Activated naive CD4-positive, alpha-beta T cell treated with anti-CD3 and anti-CD28 coated beads, Interleukin-2, amount 50 U/mL, for 24 hours (primary cell): ENCODE data around the gene TRIM15.
"Not testable (repeated sequence)": the region's sequence is repeated elsewhere in the genome, so short reads cannot be mapped to it uniquely, and the experiment has no call there.

Experiments used
- H3K27ac Mint-ChIP-seq: one replicate; pipeline ENCODE4 v1.8.0; 2021; ENCODE audit warnings: mild to moderate bottlenecking, mixed read lengths
- H3K27me3 Mint-ChIP-seq: one replicate; pipeline ENCODE4 v1.8.0; 2021; ENCODE audit warnings: mixed read lengths
- H3K36me3 Mint-ChIP-seq: one replicate; pipeline ENCODE4 v1.8.0; 2021; ENCODE audit warnings: mixed read lengths
- H3K4me1 Mint-ChIP-seq: one replicate; pipeline ENCODE4 v1.8.0; 2021; ENCODE audit warnings: mixed read lengths
- H3K4me3 Mint-ChIP-seq: one replicate; pipeline ENCODE4 v1.8.0; 2021; ENCODE audit warnings: mild to moderate bottlenecking, mixed read lengths
- H3K9me3 Mint-ChIP-seq: one replicate; pipeline ENCODE4 v1.8.0; 2021; ENCODE audit warnings: mixed read lengths

The TRIM15 gene

GRCh38 chr6:30200551-30201281, 37.4 kb downstream of the TRIM15 start:
- Mint-ChIP-seq H3K4me3 (no peak overlapping the region), H3K27me3 (no peaks in the 10 kb centered on the region), H3K27ac (no peak overlapping the region), H3K9me3 (no peaks in the 10 kb centered on the region), H3K4me1 (peaks cover 37% of the 10 kb centered on the region), H3K36me3 (peaks cover 16% of the 10 kb centered on the region)

GRCh38 chr6:30202366-30202765, 39.0 kb downstream of the TRIM15 start:
- Mint-ChIP-seq H3K27me3 (no peaks in the 10 kb centered on the region), H3K4me3 (no peak overlapping the region), H3K4me1 (peaks cover 51% of the 10 kb centered on the region), H3K36me3 (peaks cover 10% of the 10 kb centered on the region), H3K27ac (no peak overlapping the region), H3K9me3 (no peaks in the 10 kb centered on the region)

- Mint-ChIP-seq H3K27ac (no peak overlapping the region), H3K36me3 (peaks cover 8% of the 10 kb centered on the region), H3K27me3 (no peaks in the 10 kb centered on the region), H3K4me1 (peaks cover 69% of the 10 kb centered on the region), H3K4me3 (no peak overlapping the region), H3K9me3 (no peaks in the 10 kb centered on the region)
These were observed 40.8 kb downstream of the TRIM15 start for GRCh38 chr6:30204116-30204515.

DNA sequence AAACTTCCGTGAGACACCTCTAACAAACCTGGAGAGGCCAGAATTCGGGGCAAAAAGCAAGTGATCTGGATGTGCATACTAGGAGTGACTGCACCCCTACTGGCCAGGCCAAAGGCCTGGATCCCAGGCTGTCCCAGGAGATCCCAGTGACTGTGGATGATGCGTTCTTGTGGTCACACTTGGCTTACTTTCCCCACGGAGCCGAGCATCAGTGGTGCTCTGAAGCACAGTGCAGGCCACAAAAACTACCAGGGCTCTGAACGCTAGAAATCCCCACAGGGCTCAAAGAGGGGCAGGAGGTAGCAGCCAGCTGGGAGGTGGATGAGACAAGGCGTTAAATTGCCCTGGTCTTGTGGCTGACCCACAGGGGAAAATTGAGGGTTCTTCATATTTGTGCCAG, 42.8 kb downstream of the TRIM15 start:
- Mint-ChIP-seq H3K27me3 (no peaks in the 10 kb centered on the region), H3K4me1 (peaks cover 77% of the 10 kb centered on the region), H3K36me3 (peaks cover 4% of the 10 kb centered on the region), H3K27ac (no peak overlapping the region), H3K9me3 (no peaks in the 10 kb centered on the region), H3K4me3 (no peak overlapping the region)

GRCh38 chr6:30206799-30207618, 43.7 kb downstream of the TRIM15 start:
- Mint-ChIP-seq H3K9me3 (no peaks in the 10 kb centered on the region), H3K4me1 (peaks cover 79% of the 10 kb centered on the region), H3K27ac (peak overlapping the region; percentile 27), H3K27me3 (no peaks in the 10 kb centered on the region), H3K4me3 (no peak overlapping the region), H3K36me3 (peaks cover 4% of the 10 kb centered on the region)

- H3K36me3 Mint-ChIP-seq = peaks cover 4% of the 10 kb centered on the region
- H3K27ac Mint-ChIP-seq = peak overlapping the region; percentile 27
- no peaks in the 10 kb centered on the region for H3K27me3 Mint-ChIP-seq
- no peak overlapping the region for H3K4me3 Mint-ChIP-seq
- H3K9me3 Mint-ChIP-seq = no peaks in the 10 kb centered on the region
- H3K4me1 Mint-ChIP-seq = peaks cover 79% of the 10 kb centered on the region
These were observed 44.4 kb downstream of the TRIM15 start for GRCh38 chr6:30207619-30208295.

DNA sequence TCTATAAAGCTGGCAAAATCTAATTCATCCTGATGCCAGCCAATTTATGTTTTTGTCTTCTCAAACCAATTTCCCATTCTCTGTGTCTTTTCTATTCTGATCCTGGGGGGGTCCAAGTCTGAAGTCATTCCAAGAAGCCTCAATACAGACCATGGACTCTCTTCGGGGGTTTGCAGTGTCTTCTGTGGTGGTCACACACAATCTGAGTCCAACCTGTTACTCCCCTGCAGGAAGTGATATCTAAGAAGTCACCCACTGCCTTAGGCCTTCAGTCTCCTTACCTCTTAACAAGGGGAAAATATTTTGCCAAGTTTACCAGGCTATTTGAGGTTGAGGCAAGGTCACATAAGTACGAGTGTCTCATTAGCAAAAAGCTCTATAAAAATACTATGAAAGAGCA, 48.0 kb downstream of the TRIM15 start:
- H3K4me3 Mint-ChIP-seq = peak overlapping the region; percentile 95

DNA sequence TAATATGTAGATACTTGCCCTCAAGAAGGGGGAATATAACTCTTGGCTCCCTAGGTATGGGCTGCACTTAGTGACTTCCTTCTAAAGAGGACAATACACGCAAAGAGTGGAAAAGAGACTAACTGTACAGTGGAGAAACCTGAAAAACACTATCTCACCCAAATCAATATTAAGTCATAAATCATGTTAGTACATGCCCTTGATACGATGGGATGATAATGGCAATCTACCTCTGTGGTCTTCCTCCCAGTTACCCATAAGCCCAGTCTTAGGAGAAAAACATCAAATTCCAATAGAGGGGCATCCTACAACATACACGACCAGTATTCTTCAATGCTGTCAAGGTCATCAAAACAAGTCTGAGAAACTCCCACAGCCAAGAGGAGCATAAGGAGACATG, 48.6 kb downstream of the TRIM15 start:
- Mint-ChIP-seq H3K27ac (peak overlapping the region; percentile 85), H3K36me3 (peaks cover 3% of the 10 kb centered on the region), H3K9me3 (no peaks in the 10 kb centered on the region), H3K4me1 (peaks cover 75% of the 10 kb centered on the region), H3K4me3 (peak overlapping the region; percentile 95), H3K27me3 (no peaks in the 10 kb centered on the region)

More for the DNA sequence above, 48.0 kb downstream of the TRIM15 start:
- H3K4me1 Mint-ChIP-seq = peaks cover 81% of the 10 kb centered on the region
- no peaks in the 10 kb centered on the region for H3K9me3 Mint-ChIP-seq
- peak overlapping the region; percentile 31 for H3K27ac Mint-ChIP-seq
- peaks cover 3% of the 10 kb centered on the region for H3K36me3 Mint-ChIP-seq
- H3K27me3 Mint-ChIP-seq = no peaks in the 10 kb centered on the region

- H3K27ac Mint-ChIP-seq = peak within 1 kb of the TSS; percentile 98
- H3K4me1 Mint-ChIP-seq = peaks cover 63% of the 10 kb centered on the region
- H3K36me3 Mint-ChIP-seq = peaks cover 3% of the 10 kb centered on the region
- H3K4me3 Mint-ChIP-seq = peak within 1 kb of the TSS; percentile 95
- no peaks in the 10 kb centered on the region for H3K9me3 Mint-ChIP-seq
- no peaks in the 10 kb centered on the region for H3K27me3 Mint-ChIP-seq
These were observed 49.7 kb downstream of the TRIM15 start, which contains the start of gene TRIM26 for GRCh38 chr6:30212865-30213666. Gene TRIM26 (minus strand): TSS chr6:30213406. CDS start chr6:30199103, 14,303 bp downstream.

DNA sequence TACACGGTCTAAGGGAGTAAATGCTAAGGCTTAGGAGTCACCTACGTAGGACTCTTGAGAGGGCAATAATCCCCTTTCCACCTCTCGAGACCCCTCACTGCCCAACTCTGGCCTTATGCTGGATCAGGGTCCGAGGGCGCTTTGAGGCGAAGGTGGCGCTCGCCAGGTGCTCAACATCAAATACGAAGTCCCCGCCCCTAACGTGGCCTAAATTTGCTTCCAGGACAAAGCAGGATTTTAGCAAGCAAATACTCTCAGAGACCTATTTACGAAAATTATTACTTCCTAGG, 50.3 kb downstream of the TRIM15 start:
- peaks cover 3% of the 10 kb centered on the region for H3K36me3 Mint-ChIP-seq
- H3K4me1 Mint-ChIP-seq = peaks cover 58% of the 10 kb centered on the region

GRCh38 chr6:30213957-30214656, 50.8 kb downstream of the TRIM15 start:
- Mint-ChIP-seq H3K36me3 (peaks cover 1% of the 10 kb centered on the region), H3K27ac (peak overlapping the region; percentile 98), H3K27me3 (no peaks in the 10 kb centered on the region), H3K4me3 (peak overlapping the region; percentile 95), H3K4me1 (peaks cover 55% of the 10 kb centered on the region), H3K9me3 (no peaks in the 10 kb centered on the region)

More for the DNA sequence above, 50.3 kb downstream of the TRIM15 start:
- H3K4me3 Mint-ChIP-seq = peak overlapping the region; percentile 95
- H3K27me3 Mint-ChIP-seq = no peaks in the 10 kb centered on the region
- H3K27ac Mint-ChIP-seq = peak overlapping the region; percentile 98
- no peaks in the 10 kb centered on the region for H3K9me3 Mint-ChIP-seq

GRCh38 chr6:30214657-30214982, 51.3 kb downstream of the TRIM15 start:
- peaks cover 1% of the 10 kb centered on the region for H3K36me3 Mint-ChIP-seq
- H3K9me3 Mint-ChIP-seq = no peaks in the 10 kb centered on the region
- peaks cover 57% of the 10 kb centered on the region for H3K4me1 Mint-ChIP-seq
- H3K27ac Mint-ChIP-seq = peak overlapping the region; percentile 98
- H3K4me3 Mint-ChIP-seq = peak overlapping the region; percentile 95
- no peaks in the 10 kb centered on the region for H3K27me3 Mint-ChIP-seq

- no peaks in the 10 kb centered on the region for H3K9me3 Mint-ChIP-seq
- peaks cover 46% of the 10 kb centered on the region for H3K4me1 Mint-ChIP-seq
- peak overlapping the region; percentile 32 for H3K27ac Mint-ChIP-seq
- no peak overlapping the region for H3K4me3 Mint-ChIP-seq
- H3K27me3 Mint-ChIP-seq = no peaks in the 10 kb centered on the region
- H3K36me3 Mint-ChIP-seq = peaks cover 1% of the 10 kb centered on the region
These were observed 52.8 kb downstream of the TRIM15 start for GRCh38 chr6:30216096-30216495.

DNA sequence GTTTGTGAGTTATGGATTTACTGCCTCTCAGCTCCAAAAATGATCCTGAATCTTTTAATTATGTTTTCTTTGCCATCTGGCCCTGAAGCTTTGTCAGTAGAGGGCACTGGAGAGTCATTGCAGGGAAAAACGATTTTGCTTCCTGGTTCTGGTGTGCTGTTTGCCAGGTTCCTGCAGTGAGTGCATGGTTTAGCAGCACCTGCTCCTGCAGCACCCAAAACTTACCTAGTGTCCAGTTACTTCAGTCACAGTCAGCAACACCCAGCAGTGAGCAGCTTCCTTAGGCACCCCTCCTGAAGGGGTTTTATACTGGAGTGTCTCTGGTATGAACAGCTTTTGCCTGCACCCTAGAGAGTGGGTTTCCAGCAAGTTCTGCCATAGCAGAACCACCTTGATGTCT, 55.9 kb downstream of the TRIM15 start:
- peaks cover 10% of the 10 kb centered on the region for H3K36me3 Mint-ChIP-seq
- H3K4me1 Mint-ChIP-seq = peaks cover 21% of the 10 kb centered on the region
- peaks cover 3% of the 10 kb centered on the region for H3K9me3 Mint-ChIP-seq
- no peak overlapping the region for H3K4me3 Mint-ChIP-seq
- no peak overlapping the region for H3K27ac Mint-ChIP-seq
- no peaks in the 10 kb centered on the region for H3K27me3 Mint-ChIP-seq

GRCh38 chr6:30221395-30221794, 58.0 kb downstream of the TRIM15 start:
- H3K27ac Mint-ChIP-seq, H3K4me3 Mint-ChIP-seq, H3K9me3 Mint-ChIP-seq: not testable (repeated sequence)

More at GRCh38 chr6:30221395-30221794, 58.0 kb downstream of the TRIM15 start:
- H3K36me3 Mint-ChIP-seq, H3K4me1 Mint-ChIP-seq, H3K27me3 Mint-ChIP-seq: not testable (repeated sequence)
